ENCODE results near the gene BACH2. TPM values are rescaled to one million over a fixed set of nuclear protein-coding genes. Genes with fewer than 3 reads are reported as not detected.

Gene BACH2
- total and polyA plus RNA-seq, 4 experiments from 2014 or later = 6.5 to 48.0 (median 25.8) TPM

DNA sequence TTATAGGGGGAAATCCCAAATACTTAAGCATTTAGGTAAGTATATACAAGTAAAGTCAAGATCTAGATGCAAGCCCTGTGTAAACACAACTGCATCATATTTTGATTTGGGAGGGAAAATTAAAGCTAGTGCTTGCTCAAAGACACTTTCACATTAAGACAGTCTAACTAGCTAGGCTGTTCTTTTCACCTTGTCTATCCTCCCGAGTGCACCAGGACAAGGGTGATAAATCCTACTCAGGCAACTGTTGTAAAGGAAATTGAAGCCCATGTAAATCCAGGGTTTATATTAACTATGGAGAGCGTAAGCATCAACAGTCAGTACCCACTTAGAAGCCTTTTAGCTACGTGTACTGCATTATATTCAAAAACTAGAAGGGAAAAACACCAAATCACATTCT, 19.3 kb upstream of the BACH2 start:
- Histone ChIP-seq H3K4me1 (ENCODE audit: insufficient read depth, low read length) (peaks cover 4% of the 10 kb centered on the region), H3K36me3 (ENCODE audit: insufficient read depth, low read length) (no peaks in the 10 kb centered on the region), H3K27ac (ENCODE audit: low read depth, low read length) (no peak overlapping the region), H3K9me3 (ENCODE audit: control insufficient read depth in 1 of 2, low read length in 2 of 2) (no peaks in the 10 kb centered on the region), H3K27me3 (ENCODE audit: insufficient read depth, low read length) (no peaks in the 10 kb centered on the region), H3K4me3 (ENCODE audit: low read length in 2 of 2) (no peak overlapping the region)
- Mint-ChIP-seq H3K36me3 (no peaks in the 10 kb centered on the region), H3K27me3 (peaks cover 3 to 12% of the 10 kb centered on the region in 2 donors), H3K9me3 (no peaks in the 10 kb centered on the region), H3K4me1 (peaks cover 0 to 8% (median 6%) of the 10 kb centered on the region in 4 donors), H3K4me3 (no peak overlapping the region), H3K27ac (no peak overlapping the region)
- intact Hi-C loops (cut with micrococcal nuclease) = no loop called here
- no peak for DNase-seq
- ChIA-PET POLR2A (ENCODE audit: partially characterized antibody) (no interaction called here), CTCF (ENCODE audit: partially characterized antibody) (no interaction called here)

DNA sequence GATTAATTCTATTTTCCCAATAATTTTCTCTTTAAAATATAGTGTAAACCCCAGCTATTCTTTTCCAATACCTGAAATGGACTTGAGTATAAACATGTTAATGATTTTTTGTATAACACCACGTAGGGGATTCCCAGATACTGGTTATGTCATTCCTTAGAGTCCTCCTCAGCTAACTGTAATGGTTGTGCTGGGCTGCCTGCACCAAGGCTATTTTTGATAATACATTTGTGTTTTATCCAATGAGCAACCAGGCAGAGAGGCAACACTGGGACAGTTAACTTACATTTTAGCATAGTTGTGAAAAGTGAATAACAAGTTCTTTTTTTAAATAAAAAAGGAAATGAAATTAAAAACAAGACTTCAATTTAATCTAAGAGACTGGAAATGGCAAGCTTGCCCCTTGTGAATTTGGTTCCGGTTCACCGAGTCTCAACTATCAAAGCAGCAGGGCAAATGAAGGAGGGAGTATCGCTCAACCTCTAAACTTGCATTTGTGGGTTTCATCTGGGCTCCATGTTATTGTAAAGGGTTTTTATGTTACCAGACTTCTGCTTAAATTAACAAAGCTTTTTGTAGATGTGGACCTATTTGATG, 18.8 kb upstream of the BACH2 start:
- intact Hi-C loops (cut with micrococcal nuclease) = no loop called here
- no peak overlapping the region for H3K4me3 Mint-ChIP-seq

DNA sequence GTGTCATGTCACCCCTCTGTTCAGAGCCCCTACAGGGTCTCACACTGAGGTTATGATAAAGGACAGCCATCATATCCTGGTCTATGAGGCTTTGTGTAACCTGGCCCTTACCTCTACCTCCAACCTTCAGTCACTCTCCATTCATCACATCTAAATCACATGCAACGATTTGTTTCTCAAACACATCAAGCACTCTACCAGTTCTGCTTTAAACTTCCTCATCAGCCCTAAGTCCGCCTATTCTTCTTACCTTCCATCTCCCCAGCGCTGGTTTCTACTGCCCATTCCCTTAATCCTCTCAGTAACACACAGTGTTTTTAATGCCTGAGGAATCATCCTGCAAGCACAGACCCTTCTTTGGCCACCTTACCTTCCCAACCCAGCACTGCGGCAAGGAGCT, 17.9 kb upstream of the BACH2 start:
- Histone ChIP-seq H3K36me3 (ENCODE audit: insufficient read depth, low read length) (no peaks in the 10 kb centered on the region), H3K27me3 (ENCODE audit: insufficient read depth, low read length) (no peaks in the 10 kb centered on the region), H3K9me3 (ENCODE audit: control insufficient read depth in 1 of 2, low read length in 2 of 2) (no peaks in the 10 kb centered on the region), H3K4me1 (ENCODE audit: insufficient read depth, low read length) (no peaks in the 10 kb centered on the region), H3K4me3 (ENCODE audit: low read length in 2 of 2) (no peak overlapping the region), H3K27ac (ENCODE audit: low read depth, low read length) (no peak overlapping the region)
- Mint-ChIP-seq H3K4me1 (peaks cover 0 to 5% (median 2%) of the 10 kb centered on the region in 4 donors), H3K27me3 (peaks cover 3 to 17% of the 10 kb centered on the region in 2 donors), H3K9me3 (no peaks in the 10 kb centered on the region), H3K27ac (no peak overlapping the region), H3K36me3 (no peaks in the 10 kb centered on the region), H3K4me3 (no peak overlapping the region)
- intact Hi-C loops (cut with micrococcal nuclease) = no loop called here
- CTCF ChIA-PET (ENCODE audit: partially characterized antibody) = no interaction called here
- POLR2A ChIA-PET (ENCODE audit: partially characterized antibody) = no interaction called here
- DNase-seq = no peak

More for the DNA sequence above, 18.8 kb upstream of the BACH2 start:
- DNase-seq = no peak
- H3K9me3 ChIP-seq (ENCODE audit: control insufficient read depth in 1 of 2, low read length in 2 of 2) = no peaks in the 10 kb centered on the region
- H3K27me3 ChIP-seq (ENCODE audit: insufficient read depth, low read length) = no peaks in the 10 kb centered on the region
- ChIA-PET POLR2A (ENCODE audit: partially characterized antibody) (no interaction called here), CTCF (ENCODE audit: partially characterized antibody) (no interaction called here)
- H3K36me3 Mint-ChIP-seq = no peaks in the 10 kb centered on the region
- H3K36me3 ChIP-seq (ENCODE audit: insufficient read depth, low read length) = no peaks in the 10 kb centered on the region
- no peak overlapping the region for H3K4me3 ChIP-seq (ENCODE audit: low read length in 2 of 2)
- H3K27ac Mint-ChIP-seq = no peak overlapping the region
- H3K9me3 Mint-ChIP-seq = no peaks in the 10 kb centered on the region
- peaks cover 0 to 8% (median 6%) of the 10 kb centered on the region in 4 donors for H3K4me1 Mint-ChIP-seq
- H3K27ac ChIP-seq (ENCODE audit: low read depth, low read length) = no peak overlapping the region
- peaks cover 3 to 12% of the 10 kb centered on the region in 2 donors for H3K27me3 Mint-ChIP-seq
- H3K4me1 ChIP-seq (ENCODE audit: insufficient read depth, low read length) = peaks cover 4% of the 10 kb centered on the region

DNA sequence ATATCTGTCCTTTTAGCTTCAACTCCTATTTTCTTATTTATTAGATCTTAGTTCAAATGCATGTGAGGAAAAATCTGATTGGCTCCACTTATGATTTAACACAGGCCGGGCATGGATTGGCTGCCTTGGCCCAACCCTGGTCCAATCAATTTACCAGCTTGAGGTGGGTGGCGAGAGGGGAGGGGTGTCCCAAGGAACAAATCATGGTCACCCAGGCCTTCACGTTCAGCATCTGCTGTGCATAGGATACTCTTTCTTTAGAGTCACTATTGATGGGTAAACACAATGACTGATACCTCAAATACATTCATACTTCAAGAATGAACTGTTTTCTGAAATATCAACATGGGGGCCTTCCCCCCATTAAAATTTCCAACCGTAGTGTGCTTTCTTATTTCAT, 14.9 kb upstream of the BACH2 start:
- DNase-seq = no peak
- Mint-ChIP-seq H3K4me3 (no peak overlapping the region), H3K4me1 (no peaks in the 10 kb centered on the region), H3K27me3 (peaks cover 3 to 17% of the 10 kb centered on the region in 2 donors), H3K36me3 (no peaks in the 10 kb centered on the region), H3K27ac (no peak overlapping the region), H3K9me3 (no peaks in the 10 kb centered on the region)
- no peaks in the 10 kb centered on the region for H3K27me3 ChIP-seq (ENCODE audit: insufficient read depth, low read length)
- H3K36me3 ChIP-seq (ENCODE audit: insufficient read depth, low read length) = no peaks in the 10 kb centered on the region
- no peak overlapping the region for H3K27ac ChIP-seq (ENCODE audit: low read depth, low read length)
- H3K4me1 ChIP-seq (ENCODE audit: insufficient read depth, low read length) = no peaks in the 10 kb centered on the region
- CTCF ChIA-PET (ENCODE audit: partially characterized antibody) = no interaction called here
- intact Hi-C loops (cut with micrococcal nuclease) = no loop called here
- POLR2A ChIA-PET (ENCODE audit: partially characterized antibody) = no interaction called here
- no peak overlapping the region for H3K4me3 ChIP-seq (ENCODE audit: low read length in 2 of 2)
- no peaks in the 10 kb centered on the region for H3K9me3 ChIP-seq (ENCODE audit: control insufficient read depth in 1 of 2, low read length in 2 of 2)

DNA sequence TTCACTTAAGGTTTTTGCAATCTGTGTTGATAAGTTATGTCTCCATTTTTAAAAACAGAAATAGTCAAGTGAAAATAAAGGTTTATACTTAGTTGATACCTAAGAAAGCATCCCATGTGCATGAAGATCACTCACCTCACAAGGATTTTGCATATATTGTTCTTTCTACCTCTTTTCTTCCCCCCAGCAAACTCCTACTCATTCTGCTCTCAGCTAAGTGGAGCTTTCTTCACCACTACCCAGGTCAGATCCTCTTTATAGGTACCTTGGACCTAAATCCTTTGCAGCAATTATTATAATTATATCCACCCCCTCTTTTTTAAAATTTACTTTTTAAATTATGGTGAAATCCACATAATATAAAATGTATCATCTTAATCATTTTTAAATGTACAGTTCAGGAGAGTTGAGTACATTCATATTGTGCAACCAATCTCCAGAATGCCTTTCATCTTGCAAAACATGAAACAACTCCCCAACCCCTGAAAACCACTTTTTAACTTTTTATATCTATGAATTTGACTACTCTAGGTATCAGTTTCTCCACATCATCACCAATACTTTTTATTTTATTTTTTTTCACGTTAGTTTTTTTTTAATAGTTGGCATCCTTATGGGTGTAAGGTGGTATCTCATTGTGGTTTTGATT, 9.3 kb upstream of the BACH2 start:
- no peak overlapping the region for H3K27ac ChIP-seq (ENCODE audit: low read depth, low read length)
- no peak for DNase-seq
- ChIA-PET CTCF (ENCODE audit: partially characterized antibody) (no interaction called here), POLR2A (ENCODE audit: partially characterized antibody) (no interaction called here)
- H3K4me3 ChIP-seq (ENCODE audit: low read length in 2 of 2) = no peak overlapping the region
- no peaks in the 10 kb centered on the region for H3K4me1 Mint-ChIP-seq
- H3K27me3 Mint-ChIP-seq = peaks cover 5 to 6% of the 10 kb centered on the region in 2 donors
- no peaks in the 10 kb centered on the region for H3K4me1 ChIP-seq (ENCODE audit: insufficient read depth, low read length)
- H3K9me3 ChIP-seq (ENCODE audit: control insufficient read depth in 1 of 2, low read length in 2 of 2) = no peaks in the 10 kb centered on the region
- peaks cover 3% of the 10 kb centered on the region for H3K27me3 ChIP-seq (ENCODE audit: insufficient read depth, low read length)
- no peaks in the 10 kb centered on the region for H3K36me3 ChIP-seq (ENCODE audit: insufficient read depth, low read length)
- H3K9me3 Mint-ChIP-seq = peaks cover 0 to 2% (median 0%) of the 10 kb centered on the region in 8 donors
- no peak overlapping the region for H3K27ac Mint-ChIP-seq
- intact Hi-C loops (cut with micrococcal nuclease) = no loop called here
- H3K4me3 Mint-ChIP-seq = no peak overlapping the region
- no peaks in the 10 kb centered on the region for H3K36me3 Mint-ChIP-seq

DNA sequence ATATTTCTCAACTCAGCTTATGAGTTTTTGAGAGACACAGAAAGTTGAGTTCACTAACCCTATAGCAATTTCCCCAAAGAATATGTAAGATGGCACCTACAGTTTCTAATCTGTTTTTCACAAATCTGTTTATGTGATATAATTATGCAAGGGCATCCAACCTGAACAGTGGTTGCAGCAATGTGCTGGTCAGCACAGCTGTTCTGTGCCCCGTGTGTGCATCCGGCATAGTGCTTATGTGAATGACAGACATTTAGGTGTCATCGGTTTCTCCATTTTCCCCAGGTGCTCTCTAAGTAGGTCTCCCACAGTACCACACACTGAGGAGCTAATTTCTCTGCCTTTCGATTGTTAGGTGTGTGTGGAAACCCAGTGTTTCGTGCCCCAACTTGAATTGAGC, 7.7 kb upstream of the BACH2 start:
- Histone ChIP-seq H3K4me3 (ENCODE audit: low read length in 2 of 2) (no peak overlapping the region), H3K27me3 (ENCODE audit: insufficient read depth, low read length) (peaks cover 3% of the 10 kb centered on the region), H3K27ac (ENCODE audit: low read depth, low read length) (no peak overlapping the region), H3K9me3 (ENCODE audit: control insufficient read depth in 1 of 2, low read length in 2 of 2) (no peaks in the 10 kb centered on the region), H3K4me1 (ENCODE audit: insufficient read depth, low read length) (no peaks in the 10 kb centered on the region), H3K36me3 (ENCODE audit: insufficient read depth, low read length) (no peaks in the 10 kb centered on the region)
- ChIA-PET POLR2A (ENCODE audit: partially characterized antibody) (no interaction called here), CTCF (ENCODE audit: partially characterized antibody) (interaction anchor here (1.0 kb wide), 1 partner anchor 128 kb away, joined by 3 read pairs; no protein-coding TSS in a partner anchor)
- Mint-ChIP-seq H3K27ac (no peak overlapping the region), H3K4me3 (no peak overlapping the region), H3K4me1 (no peaks in the 10 kb centered on the region), H3K27me3 (peaks cover 0 to 10% of the 10 kb centered on the region in 2 donors), H3K9me3 (peaks cover 0 to 2% (median 0%) of the 10 kb centered on the region in 8 donors), H3K36me3 (no peaks in the 10 kb centered on the region)
- no peak for DNase-seq
- intact Hi-C loops (cut with micrococcal nuclease) = no loop called here

DNA sequence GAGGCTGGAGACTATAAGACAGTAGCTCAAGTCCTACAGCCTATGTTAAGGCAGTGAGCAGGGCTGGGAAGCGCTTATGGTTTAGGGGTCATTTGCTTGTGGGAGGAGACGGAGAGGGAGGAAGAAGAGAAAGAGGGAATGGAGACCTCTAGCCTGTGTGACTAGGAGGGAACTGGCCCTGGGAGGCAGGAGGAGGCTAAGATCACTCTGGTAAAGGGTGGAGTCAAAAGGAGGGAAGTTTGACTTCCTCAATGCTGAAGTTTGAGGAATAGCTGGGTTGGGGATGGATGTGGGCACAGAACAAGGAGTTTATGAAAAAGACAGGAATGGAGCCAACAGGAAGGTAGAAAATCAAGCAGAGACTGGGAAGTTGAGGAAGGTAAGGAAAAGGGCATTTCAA, 6.4 kb upstream of the BACH2 start:
- no peaks in the 10 kb centered on the region for H3K4me1 Mint-ChIP-seq
- H3K27me3 Mint-ChIP-seq = peaks cover 0 to 10% of the 10 kb centered on the region in 2 donors
- Histone ChIP-seq H3K36me3 (ENCODE audit: insufficient read depth, low read length) (no peaks in the 10 kb centered on the region), H3K4me3 (ENCODE audit: low read length in 2 of 2) (no peak overlapping the region), H3K27ac (ENCODE audit: low read depth, low read length) (no peak overlapping the region), H3K27me3 (ENCODE audit: insufficient read depth, low read length) (peaks cover 3% of the 10 kb centered on the region), H3K9me3 (ENCODE audit: control insufficient read depth in 1 of 2, low read length in 2 of 2) (no peaks in the 10 kb centered on the region), H3K4me1 (ENCODE audit: insufficient read depth, low read length) (no peaks in the 10 kb centered on the region)
- peaks cover 0 to 2% (median 0%) of the 10 kb centered on the region in 8 donors for H3K9me3 Mint-ChIP-seq
- ChIA-PET CTCF (ENCODE audit: partially characterized antibody) (interaction anchor here (1.0 kb wide), 1 partner anchor 126 kb away, joined by 3 read pairs; no protein-coding TSS in a partner anchor), POLR2A (ENCODE audit: partially characterized antibody) (no interaction called here)
- no peak overlapping the region for H3K4me3 Mint-ChIP-seq
- intact Hi-C loops (cut with micrococcal nuclease) = no loop called here
- H3K36me3 Mint-ChIP-seq = no peaks in the 10 kb centered on the region
- DNase-seq = no peak
- peak overlapping the region in 1 of 7 donors; percentile 21 for H3K27ac Mint-ChIP-seq
